Hypothalamus (tissue), 51 donors: ENCODE results near the gene SLC16A5.
"Not testable (repeated sequence)": the region's sequence is repeated elsewhere in the genome, so short reads cannot be mapped to it uniquely, and the experiment has no call there.

ENCODE experiments used
- DNase-seq, 51 donors: peaks; one replicate each; lab custom pipeline; 2025; lab: John Stamatoyannopoulos, UW

SLC16A5 gene

GRCh38 chr17:75087558-75088453 lies at the start of gene SLC16A5:
TSS of gene SLC16A5 (plus strand) at chr17:75087954. CDS start at chr17:75093637, 5,683 bp downstream.
- peak in 15 of 51 donors; percentile 12 to 52 (median 25) for DNase-seq

- DNase-seq = no peak
These were observed 48.5 kb upstream of the SLC16A5 start for GRCh38 chr17:75039238-75039637.

GRCh38 chr17:75041656-75042280 lies 46.0 kb upstream of the SLC16A5 start:
- DNase-seq = no peak

GRCh38 chr17:75043789-75044188 lies 44.0 kb upstream of the SLC16A5 start:
- not testable (repeated sequence) for DNase-seq

- no peak for DNase-seq
These were observed 43.0 kb upstream of the SLC16A5 start for GRCh38 chr17:75044716-75045115.

GRCh38 chr17:75045946-75046406 lies 41.8 kb upstream of the SLC16A5 start:
- DNase-seq = not testable (repeated sequence)

- peak; percentile 47 to 98 (median 93) for DNase-seq
These were observed 41.1 kb upstream of the SLC16A5 start, which contains the start of the genes ATP5PD and KCTD2 for GRCh38 chr17:75046407-75047289. TSS of gene ATP5PD (minus strand) at chr17:75046969. CDS start at chr17:75042650, 4,319 bp downstream. TSS of gene KCTD2 (plus strand) at chr17:75047225. CDS start at chr17:75047251, 26 bp downstream.

- peak in 16 of 51 donors; percentile 17 to 58 (median 38) for DNase-seq
These were observed 40.2 kb upstream of the SLC16A5 start for GRCh38 chr17:75047398-75048098.

GRCh38 chr17:75048249-75048878 lies 39.4 kb upstream of the SLC16A5 start:
- peak in 11 of 51 donors; percentile 2 to 45 (median 26) for DNase-seq

GRCh38 chr17:75049057-75049456 lies 38.7 kb upstream of the SLC16A5 start:
- no peak for DNase-seq

GRCh38 chr17:75049706-75050105 lies 38.0 kb upstream of the SLC16A5 start:
- DNase-seq = no peak

GRCh38 chr17:75051941-75052340 lies 35.8 kb upstream of the SLC16A5 start:
- DNase-seq = no peak

- peak in 21 of 51 donors; percentile 9 to 65 (median 26) for DNase-seq
These were observed 28.1 kb upstream of the SLC16A5 start for GRCh38 chr17:75059369-75060345.

- peak in 1 of 51 donors; percentile 31 for DNase-seq
These were observed 27.2 kb upstream of the SLC16A5 start for GRCh38 chr17:75060434-75061054.

GRCh38 chr17:75061055-75061438 lies 26.7 kb upstream of the SLC16A5 start:
- DNase-seq = no peak

- DNase-seq = no peak
These were observed 26.1 kb upstream of the SLC16A5 start for GRCh38 chr17:75061618-75062017.

GRCh38 chr17:75063201-75063600 lies 24.6 kb upstream of the SLC16A5 start:
- peak in 4 of 51 donors; percentile 14 to 25 (median 21) for DNase-seq
